ENCODE data around the gene DLAT.
"Not testable (repeated sequence)": the region's sequence is repeated elsewhere in the genome, so short reads cannot be mapped to it uniquely, and the experiment has no call there.

DNA sequence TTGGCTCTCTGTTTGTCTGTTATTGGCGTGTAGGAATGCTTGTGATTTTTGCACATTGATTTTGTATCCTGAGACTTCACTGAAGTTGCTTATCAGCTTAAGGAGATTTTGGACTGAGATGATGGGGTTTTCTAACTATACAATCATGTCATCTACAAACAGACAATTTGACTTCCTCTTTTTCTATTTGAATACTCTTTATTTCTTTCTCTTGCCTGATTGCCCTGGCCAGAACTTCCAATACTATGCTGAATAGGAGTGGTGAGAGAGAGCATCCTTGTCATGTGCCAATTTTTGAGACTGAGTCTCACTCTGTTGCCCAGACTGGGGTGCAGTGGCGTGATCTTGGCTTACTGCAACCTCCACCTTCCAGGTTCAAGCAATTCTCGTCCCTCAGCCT, 23.0 kb downstream of the DLAT start:
- not testable (repeated sequence) for TF ChIP-seq POLR2AphosphoS5 (IDR thresholded peaks at IDR 0.05; ENCODE audit: borderline replicate concordance, low read depth, low read length); EZH2 (IDR thresholded peaks at IDR 0.05); FOXP2 (optimal IDR thresholded peaks at IDR 0.05; ENCODE audit: control extremely low read depth, extremely low read length, insufficient read depth)
